MG63 (cell line): Measurements from ENCODE around the gene CCT5. TPM values are rescaled to one million over a fixed set of nuclear protein-coding genes. Genes with fewer than 3 reads are reported as not detected.

ENCODE experiments used
- DNase-seq: peaks from one replicate; pipeline ENCODE4 v3.0.0-alpha.2; 2020
- H3K27me3 ChIP-seq: fragments of 250-450 bp; sonication (Bioruptor Pico); 2 replicates; pipeline ENCODE4 v1.5.1; 2020; ENCODE audit warnings: mild to moderate bottlenecking, moderate library complexity
- H3K36me3 ChIP-seq: fragments of 250-450 bp; sonication (Bioruptor Pico); 2 replicates; pipeline ENCODE4 v1.5.1; 2020; ENCODE audit warnings: mild to moderate bottlenecking, moderate library complexity
- H3K4me3 ChIP-seq: fragments of 250-450 bp; sonication (Bioruptor Pico); 2 replicates; pipeline ENCODE4 v1.5.1; 2020; ENCODE audit warnings: mild to moderate bottlenecking, moderate library complexity
- H3K9me3 ChIP-seq: fragments of 250-450 bp; sonication (Bioruptor Pico); 2 replicates; pipeline ENCODE4 v1.5.1; 2020; ENCODE audit warnings: mild to moderate bottlenecking, moderate library complexity
- total RNA-seq: library from RNA; depleted of rRNA; stranded (reverse); fragments of >200 nt; shearing (Covaris generic); gene quantifications from 2 replicates; pipeline ENCODE4 v1.2.3, GENCODE V29; 2014; ENCODE audit warnings: low replicate concordance; rRNA removed

Gene CCT5
- 976 and 1,634 TPM in 2 replicates for total RNA-seq

GRCh38 chr5:10249948-10250805 lies at the start of gene CCT5:
Gene CCT5, plus strand, starts transcription at chr5:10250280. Its CDS starts 61 bp downstream, at chr5:10250341.
- peak within 1 kb of the TSS; percentile 85 for H3K4me3 ChIP-seq
- DNase-seq = peak; percentile 94
- peaks cover 49% of the 10 kb centered on the region for H3K36me3 ChIP-seq
- H3K9me3 ChIP-seq = 0 out of 2 replicates have a peak, but pooled peaks cover 2% of the 10 kb centered on the region
- no peaks in the 10 kb centered on the region for H3K27me3 ChIP-seq

DNA sequence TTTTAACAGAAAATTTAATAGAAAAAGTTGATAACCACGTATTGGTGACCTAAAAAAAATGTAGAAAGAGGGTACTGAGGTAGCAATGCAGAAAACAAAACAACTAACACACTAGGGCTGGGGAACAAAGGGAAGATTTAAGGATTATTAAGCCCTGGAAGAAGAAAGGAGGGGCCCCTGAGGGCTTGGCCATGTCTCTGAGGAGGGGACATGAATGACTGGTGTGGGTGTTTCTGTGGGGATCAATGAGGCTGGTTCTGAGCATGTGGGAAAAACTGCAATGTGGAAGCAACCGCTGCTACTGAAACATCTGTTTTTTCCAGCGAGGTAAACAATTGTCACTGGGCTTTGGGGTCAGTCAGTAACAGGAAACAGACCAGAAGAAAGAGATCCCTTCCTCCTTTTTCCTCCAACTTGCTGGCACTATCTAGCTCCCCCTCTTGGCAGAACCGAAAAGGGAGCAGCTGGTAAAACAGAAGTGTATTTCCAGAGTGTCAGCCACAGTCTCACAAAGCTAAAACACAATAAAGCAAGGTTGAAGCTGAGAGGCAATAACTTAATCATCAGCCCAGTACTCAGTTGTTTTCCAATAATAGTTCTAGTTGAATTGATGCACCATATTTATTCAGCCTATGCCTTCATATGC lies 48.7 kb upstream of the CCT5 start:
- Histone ChIP-seq H3K36me3 (no peaks in the 10 kb centered on the region), H3K9me3 (peaks cover 32% of the 10 kb centered on the region), H3K4me3 (no peak overlapping the region), H3K27me3 (no peaks in the 10 kb centered on the region)
- no peak for DNase-seq

GRCh38 chr5:10202089-10202910 lies 47.8 kb upstream of the CCT5 start:
- H3K27me3 ChIP-seq = no peaks in the 10 kb centered on the region
- peaks cover 24% of the 10 kb centered on the region for H3K9me3 ChIP-seq
- H3K36me3 ChIP-seq = no peaks in the 10 kb centered on the region
- no peak overlapping the region for H3K4me3 ChIP-seq
- no peak for DNase-seq

- no peak overlapping the region for H3K4me3 ChIP-seq
- no peaks in the 10 kb centered on the region for H3K9me3 ChIP-seq
- DNase-seq = no peak
- H3K36me3 ChIP-seq = no peaks in the 10 kb centered on the region
- no peaks in the 10 kb centered on the region for H3K27me3 ChIP-seq
Measured at GRCh38 chr5:10209004-10209403, 41.1 kb upstream of the CCT5 start.

DNA sequence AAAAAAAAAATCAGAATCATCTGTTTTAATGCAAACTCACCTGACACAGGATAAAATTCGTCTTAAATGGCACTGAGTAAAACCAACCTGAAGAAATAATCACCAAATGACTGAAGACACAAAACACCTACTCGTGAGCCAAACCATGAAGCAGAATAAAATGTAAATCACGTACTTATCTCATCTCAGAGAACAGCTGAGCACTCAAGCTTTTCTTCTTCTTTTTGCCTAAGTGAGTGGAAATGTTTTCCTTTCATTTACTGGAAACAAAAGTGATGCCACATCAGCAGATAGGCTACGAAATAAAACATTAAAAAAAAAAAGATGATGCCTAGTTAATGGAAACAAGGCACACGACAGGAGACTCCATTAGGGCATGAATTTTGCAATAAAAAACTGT lies 36.8 kb upstream of the CCT5 start:
- no peaks in the 10 kb centered on the region for H3K9me3 ChIP-seq
- no peaks in the 10 kb centered on the region for H3K36me3 ChIP-seq
- H3K4me3 ChIP-seq = no peak overlapping the region
- H3K27me3 ChIP-seq = no peaks in the 10 kb centered on the region
- no peak for DNase-seq

DNA sequence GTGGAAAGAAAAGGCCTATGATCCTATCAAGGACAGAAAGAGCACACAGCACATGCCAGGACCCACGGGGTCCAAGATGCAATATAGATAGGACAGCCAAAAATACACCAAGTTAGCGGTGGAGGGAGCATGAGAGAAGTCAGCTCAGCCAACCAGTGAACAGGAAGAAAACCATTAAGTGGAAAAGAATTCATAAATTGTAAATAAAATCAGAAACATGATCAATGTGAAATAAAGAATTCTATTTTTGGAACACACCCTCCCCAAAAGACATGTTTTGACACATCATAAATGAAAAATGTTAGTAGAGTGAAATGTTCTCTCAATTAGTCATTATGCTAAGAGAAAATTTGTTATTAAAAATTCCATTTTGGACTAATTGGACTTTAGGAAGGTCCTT lies 36.0 kb upstream of the CCT5 start:
- H3K27me3 ChIP-seq = no peaks in the 10 kb centered on the region
- no peaks in the 10 kb centered on the region for H3K9me3 ChIP-seq
- H3K36me3 ChIP-seq = no peaks in the 10 kb centered on the region
- DNase-seq = no peak
- H3K4me3 ChIP-seq = no peak overlapping the region

DNA sequence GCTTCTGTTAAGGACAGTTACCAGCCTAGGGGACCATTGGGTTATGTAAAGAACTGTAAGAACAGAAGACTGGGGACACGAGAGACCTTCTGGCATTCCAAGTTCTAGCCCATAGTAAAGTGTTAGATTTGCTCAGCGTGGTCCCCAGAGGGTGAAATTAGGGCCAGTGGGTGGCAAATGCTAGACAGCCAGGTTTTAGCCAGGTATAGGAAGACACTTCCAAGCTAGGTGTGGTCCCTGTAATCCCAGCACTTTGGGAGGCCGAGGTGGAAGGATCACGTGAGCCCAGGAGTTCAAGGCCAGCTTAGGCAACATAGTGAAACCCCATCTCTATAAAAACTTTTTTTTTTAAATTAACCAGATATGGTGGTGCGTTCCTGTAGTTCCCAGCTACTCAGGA lies 34.7 kb upstream of the CCT5 start:
- DNase-seq = no peak
- no peaks in the 10 kb centered on the region for H3K27me3 ChIP-seq
- H3K4me3 ChIP-seq = no peak overlapping the region
- H3K36me3 ChIP-seq = no peaks in the 10 kb centered on the region
- no peaks in the 10 kb centered on the region for H3K9me3 ChIP-seq

GRCh38 chr5:10216107-10216506 lies 34.0 kb upstream of the CCT5 start:
- Histone ChIP-seq H3K27me3 (no peaks in the 10 kb centered on the region), H3K9me3 (no peaks in the 10 kb centered on the region), H3K36me3 (no peaks in the 10 kb centered on the region), H3K4me3 (no peak overlapping the region)
- no peak for DNase-seq

GRCh38 chr5:10218658-10219057 lies 31.4 kb upstream of the CCT5 start:
- no peaks in the 10 kb centered on the region for H3K27me3 ChIP-seq
- H3K4me3 ChIP-seq = no peak overlapping the region
- no peaks in the 10 kb centered on the region for H3K36me3 ChIP-seq
- H3K9me3 ChIP-seq = no peaks in the 10 kb centered on the region
- DNase-seq = no peak

GRCh38 chr5:10219068-10219467 lies 31.0 kb upstream of the CCT5 start:
- no peaks in the 10 kb centered on the region for H3K36me3 ChIP-seq
- H3K4me3 ChIP-seq = no peak overlapping the region
- H3K27me3 ChIP-seq = no peaks in the 10 kb centered on the region
- DNase-seq = no peak
- no peaks in the 10 kb centered on the region for H3K9me3 ChIP-seq

GRCh38 chr5:10220248-10220647 lies 29.8 kb upstream of the CCT5 start:
- no peak for DNase-seq
- Histone ChIP-seq H3K36me3 (no peaks in the 10 kb centered on the region), H3K27me3 (no peaks in the 10 kb centered on the region), H3K4me3 (no peak overlapping the region), H3K9me3 (no peaks in the 10 kb centered on the region)

GRCh38 chr5:10222326-10222725 lies 27.8 kb upstream of the CCT5 start:
- H3K27me3 ChIP-seq = no peaks in the 10 kb centered on the region
- no peak for DNase-seq

DNA sequence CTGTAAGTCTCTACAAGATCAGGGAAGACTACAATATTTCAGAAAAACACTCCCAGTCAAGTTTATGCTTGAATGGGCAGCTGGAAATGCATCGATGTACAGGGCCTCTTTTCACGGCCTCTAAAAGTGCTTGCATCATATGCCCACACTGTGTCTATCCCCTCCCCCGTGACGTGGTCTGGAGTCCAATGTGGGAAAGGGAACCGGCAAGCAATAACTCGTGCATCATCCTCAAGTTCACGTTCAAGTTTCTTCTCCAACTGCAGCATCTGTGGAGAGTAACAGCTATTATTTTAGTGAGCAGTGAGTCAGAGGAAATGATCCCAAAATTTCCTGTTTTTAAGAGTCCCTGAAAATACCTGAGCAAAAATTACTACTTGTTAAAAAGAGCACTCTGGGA lies 22.7 kb upstream of the CCT5 start:
- H3K36me3 ChIP-seq = peaks cover 7% of the 10 kb centered on the region
- DNase-seq = no peak
- H3K9me3 ChIP-seq = no peaks in the 10 kb centered on the region
- H3K4me3 ChIP-seq = no peak overlapping the region
- H3K27me3 ChIP-seq = no peaks in the 10 kb centered on the region

More at GRCh38 chr5:10222326-10222725, 27.8 kb upstream of the CCT5 start:
- no peaks in the 10 kb centered on the region for H3K9me3 ChIP-seq
- no peak overlapping the region for H3K4me3 ChIP-seq
- peaks cover 7% of the 10 kb centered on the region for H3K36me3 ChIP-seq

DNA sequence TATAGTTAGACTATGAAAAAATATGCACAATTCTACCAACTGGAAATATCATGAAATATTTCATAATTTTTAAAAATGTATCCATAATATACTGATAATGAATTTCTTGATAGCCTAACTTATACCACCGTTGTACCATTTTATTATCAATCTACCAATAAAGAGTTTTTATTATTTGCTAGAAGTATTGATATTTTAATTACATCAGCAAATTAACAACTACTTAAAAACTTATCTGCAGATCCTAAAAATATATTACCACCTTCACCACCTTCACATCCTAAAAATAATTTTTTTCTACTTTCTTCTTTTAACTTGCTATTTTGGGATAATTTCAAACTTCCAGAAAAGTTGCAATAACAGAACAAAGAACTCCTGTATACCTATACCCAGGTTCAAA lies 21.8 kb upstream of the CCT5 start:
- no peak overlapping the region for H3K4me3 ChIP-seq
- no peak for DNase-seq
- peaks cover 15% of the 10 kb centered on the region for H3K36me3 ChIP-seq
- no peaks in the 10 kb centered on the region for H3K9me3 ChIP-seq
- no peaks in the 10 kb centered on the region for H3K27me3 ChIP-seq

- Histone ChIP-seq H3K4me3 (no peak overlapping the region), H3K9me3 (no peaks in the 10 kb centered on the region), H3K36me3 (peaks cover 18% of the 10 kb centered on the region), H3K27me3 (no peaks in the 10 kb centered on the region)
- no peak for DNase-seq
Measured at GRCh38 chr5:10229306-10230048, 20.6 kb upstream of the CCT5 start.

- Histone ChIP-seq H3K27me3 (no peaks in the 10 kb centered on the region), H3K4me3 (no peak overlapping the region), H3K9me3 (no peaks in the 10 kb centered on the region), H3K36me3 (peaks cover 27% of the 10 kb centered on the region)
- DNase-seq = no peak
Measured at GRCh38 chr5:10232386-10232785, 17.7 kb upstream of the CCT5 start.
